Ishikawa (cell line): ENCODE data around the gene EYA3.

Source experiments
- CEBPB ChIP-seq: IDR thresholded peaks from 2 replicates; pipeline ENCODE4 v1.6.1; 2012
- CREB1 ChIP-seq: IDR thresholded peaks from 2 replicates; pipeline ENCODE4 v1.6.1; 2012; ENCODE audit warnings: low read depth
- EGR1 ChIP-seq: IDR thresholded peaks from 2 replicates; pipeline ENCODE4 v1.6.1; 2012
- TAF1 ChIP-seq: IDR thresholded peaks from 2 replicates; pipeline ENCODE4 v1.6.1; 2012; ENCODE audit warnings: low read depth, mild to moderate bottlenecking
- TCF12 ChIP-seq: IDR thresholded peaks from 2 replicates; pipeline ENCODE4 v1.6.1; 2012; ENCODE audit warnings: low read depth
- YY1 ChIP-seq: IDR thresholded peaks from 2 replicates; pipeline ENCODE4 v1.6.1; 2012; ENCODE audit warnings: low read depth
- TF ChIP-seq, protein P1 (sequence below): IDR thresholded peaks from 2 replicates; pipeline ENCODE4 v1.6.1; 2012
- TF ChIP-seq, protein P2 (sequence below): IDR thresholded peaks from 2 replicates; pipeline ENCODE4 v1.6.1; 2012
- TF ChIP-seq, protein P3 (sequence below): IDR thresholded peaks from 2 replicates; pipeline ENCODE4 v1.6.1; 2012; ENCODE audit warnings: low read depth, mild to moderate bottlenecking

DNA sequence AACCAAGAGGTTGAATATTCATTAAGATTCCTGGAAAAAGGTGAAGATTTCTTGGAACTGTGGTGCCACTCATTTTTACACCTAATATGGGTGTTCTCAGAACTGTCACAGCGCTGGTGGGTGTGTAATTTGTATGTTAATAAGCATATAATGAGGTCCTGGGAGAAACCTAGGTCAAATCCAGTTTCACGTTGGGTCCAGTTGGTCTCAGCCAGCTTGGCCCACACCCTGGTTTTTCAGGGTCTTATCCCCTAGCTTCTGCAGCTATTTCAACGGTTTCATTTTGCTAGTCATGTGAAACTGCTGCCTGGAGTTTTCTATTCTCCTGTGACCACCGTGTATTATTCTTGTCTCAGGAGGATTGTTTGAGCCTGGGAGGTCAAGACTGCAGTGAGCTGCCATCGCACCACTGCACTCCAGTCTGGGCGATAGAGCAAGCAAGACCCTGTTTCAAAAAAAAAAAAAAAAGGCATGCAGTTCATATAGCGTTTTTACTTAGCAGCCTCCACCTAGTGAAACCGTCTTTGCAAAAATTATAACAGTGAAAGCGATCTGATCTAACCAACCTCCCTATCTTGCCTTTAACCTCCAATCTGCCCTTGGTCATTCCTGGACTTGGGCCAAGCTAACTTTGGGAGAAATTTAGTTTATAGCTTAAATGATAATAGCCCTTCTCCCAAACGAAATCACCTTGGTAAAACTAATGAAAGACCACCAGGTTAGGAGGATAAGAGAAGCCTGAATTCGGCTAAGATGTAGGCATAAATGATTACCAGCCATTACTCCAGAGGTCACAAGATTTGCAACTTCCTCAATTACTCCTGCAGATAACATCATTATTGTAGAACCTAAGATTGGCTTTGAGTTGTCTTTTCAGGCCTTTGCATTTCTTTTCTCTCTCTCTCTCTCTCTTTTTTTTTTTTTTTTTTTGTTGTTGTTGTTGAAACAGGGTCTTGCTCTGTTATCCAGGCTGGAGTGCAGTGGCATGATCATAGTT, 44.1 kb upstream of the EYA3 start:
- TF ChIP-seq CEBPB (no peak), YY1 (no peak), TCF12 (no peak), EGR1 (no peak), CREB1 (no peak), TAF1 (no peak)
- TF ChIP-seq, protein P1, sequence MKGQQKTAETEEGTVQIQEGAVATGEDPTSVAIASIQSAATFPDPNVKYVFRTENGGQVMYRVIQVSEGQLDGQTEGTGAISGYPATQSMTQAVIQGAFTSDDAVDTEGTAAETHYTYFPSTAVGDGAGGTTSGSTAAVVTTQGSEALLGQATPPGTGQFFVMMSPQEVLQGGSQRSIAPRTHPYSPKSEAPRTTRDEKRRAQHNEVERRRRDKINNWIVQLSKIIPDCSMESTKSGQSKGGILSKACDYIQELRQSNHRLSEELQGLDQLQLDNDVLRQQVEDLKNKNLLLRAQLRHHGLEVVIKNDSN = no peak
- TF ChIP-seq, protein P2, sequence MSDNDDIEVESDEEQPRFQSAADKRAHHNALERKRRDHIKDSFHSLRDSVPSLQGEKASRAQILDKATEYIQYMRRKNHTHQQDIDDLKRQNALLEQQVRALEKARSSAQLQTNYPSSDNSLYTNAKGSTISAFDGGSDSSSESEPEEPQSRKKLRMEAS = no peak
- TF ChIP-seq, protein P3, sequence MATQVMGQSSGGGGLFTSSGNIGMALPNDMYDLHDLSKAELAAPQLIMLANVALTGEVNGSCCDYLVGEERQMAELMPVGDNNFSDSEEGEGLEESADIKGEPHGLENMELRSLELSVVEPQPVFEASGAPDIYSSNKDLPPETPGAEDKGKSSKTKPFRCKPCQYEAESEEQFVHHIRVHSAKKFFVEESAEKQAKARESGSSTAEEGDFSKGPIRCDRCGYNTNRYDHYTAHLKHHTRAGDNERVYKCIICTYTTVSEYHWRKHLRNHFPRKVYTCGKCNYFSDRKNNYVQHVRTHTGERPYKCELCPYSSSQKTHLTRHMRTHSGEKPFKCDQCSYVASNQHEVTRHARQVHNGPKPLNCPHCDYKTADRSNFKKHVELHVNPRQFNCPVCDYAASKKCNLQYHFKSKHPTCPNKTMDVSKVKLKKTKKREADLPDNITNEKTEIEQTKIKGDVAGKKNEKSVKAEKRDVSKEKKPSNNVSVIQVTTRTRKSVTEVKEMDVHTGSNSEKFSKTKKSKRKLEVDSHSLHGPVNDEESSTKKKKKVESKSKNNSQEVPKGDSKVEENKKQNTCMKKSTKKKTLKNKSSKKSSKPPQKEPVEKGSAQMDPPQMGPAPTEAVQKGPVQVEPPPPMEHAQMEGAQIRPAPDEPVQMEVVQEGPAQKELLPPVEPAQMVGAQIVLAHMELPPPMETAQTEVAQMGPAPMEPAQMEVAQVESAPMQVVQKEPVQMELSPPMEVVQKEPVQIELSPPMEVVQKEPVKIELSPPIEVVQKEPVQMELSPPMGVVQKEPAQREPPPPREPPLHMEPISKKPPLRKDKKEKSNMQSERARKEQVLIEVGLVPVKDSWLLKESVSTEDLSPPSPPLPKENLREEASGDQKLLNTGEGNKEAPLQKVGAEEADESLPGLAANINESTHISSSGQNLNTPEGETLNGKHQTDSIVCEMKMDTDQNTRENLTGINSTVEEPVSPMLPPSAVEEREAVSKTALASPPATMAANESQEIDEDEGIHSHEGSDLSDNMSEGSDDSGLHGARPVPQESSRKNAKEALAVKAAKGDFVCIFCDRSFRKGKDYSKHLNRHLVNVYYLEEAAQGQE = no peak
